GM12878 (cell line): ENCODE measurements around the gene SEMA3B. TPM values are rescaled to one million over a fixed set of nuclear protein-coding genes. Genes with fewer than 3 reads are reported as not detected.

Experiments
- ATAC-seq: fragments of 200-7000 bp; cut with Tn5 transposase; 3 replicates; pipeline ENCODE4 v1.9.1; 2020; ENCODE audit warnings: mild to moderate bottlenecking, moderate library complexity
- BruUV-seq: library from RNA; stranded (reverse); fragments of 400-500 nt; replicated peaks from 2 replicates; lab custom pipeline; 2021; lab: Mats Ljungman, UMichigan
- CTCF ChIA-PET: fragments of 300-600 bp; sonication (Branson Sonifier 250); formaldehyde crosslinking; extraction: SDS; loops from one replicate; lab custom pipeline; 2021; ENCODE audit warnings: inconsistent platforms; lab: Yijun Ruan, JAX
- POLR2A ChIA-PET: fragments of 350-600 bp; formaldehyde crosslinking; extraction: SDS; loops from one replicate; lab custom pipeline; 2021; ENCODE audit warnings: inconsistent platforms; lab: Charles Lee
- RAD21 ChIA-PET: fragments of 300-600 bp; sonication (Branson Sonifier 250); formaldehyde crosslinking; loops from one replicate; lab custom pipeline; 2023; ENCODE audit warnings: antibody characterized with exemption; ENCODE audit not compliant: unreplicated experiment; lab: Charles Lee
- SMC1A ChIA-PET: fragments of 300-600 bp; sonication (Branson Sonifier 250); formaldehyde crosslinking; loops from one replicate; lab custom pipeline; 2023; ENCODE audit not compliant: unreplicated experiment, uncharacterized antibody; lab: Charles Lee
- DNase-seq: peaks from one replicate; pipeline ENCODE4 v3.0.0-alpha.2; 2011; ENCODE audit warnings: low read depth, low spot score
- FAIRE-seq: peaks from 3 replicates; lab custom pipeline; 2011; peaks lifted over from hg19 to GRCh38; lab: Jason Lieb, UNC
- H2AFZ ChIP-seq: 2 replicates; pipeline ENCODE4 v1.6.0; 2011; ENCODE audit warnings: low read depth, low read length, control low read depth; ENCODE audit not compliant: control insufficient read depth
- H3K27ac ChIP-seq: 2 replicates; pipeline ENCODE4 v1.5.1; 2011; ENCODE audit warnings: control low read depth; ENCODE audit not compliant: control insufficient read depth, insufficient read depth
- H3K27me3 ChIP-seq, 2 experiments: replicated peaks in 1 of 2; 2 replicates each; pipeline versions ENCODE4 v1.6.0 to v1.6.1; 2011; ENCODE audit warnings: low read length in 1 of 2; ENCODE audit not compliant: control insufficient read depth in 2 of 2, insufficient read depth in 2 of 2
- H3K36me3 ChIP-seq, 2 experiments: 2 replicates each; pipeline ENCODE4 v1.5.1; 2011; ENCODE audit warnings: low read length in 1 of 2; ENCODE audit not compliant: control insufficient read depth in 2 of 2, insufficient read depth in 2 of 2
- H3K4me1 ChIP-seq: 2 replicates; pipeline ENCODE4 v1.6.1; 2011; ENCODE audit warnings: mild to moderate bottlenecking, low read length, moderate library complexity, mixed read lengths; ENCODE audit not compliant: control insufficient read depth, insufficient read depth
- H3K4me2 ChIP-seq: 2 replicates; pipeline ENCODE4 v1.6.0; 2011; ENCODE audit warnings: control low read depth; ENCODE audit not compliant: control insufficient read depth, insufficient read depth
- H3K4me3 ChIP-seq: fragments of 200-600 bp; sonication (generic); 2 replicates; pipeline ENCODE4 v1.5.1; 2016
- H3K79me2 ChIP-seq: 2 replicates; pipeline ENCODE4 v1.6.0; 2011; ENCODE audit warnings: low read length; ENCODE audit not compliant: control insufficient read depth, insufficient read depth
- H3K9ac ChIP-seq: 2 replicates; pipeline ENCODE4 v1.8.0; 2011; ENCODE audit warnings: low read length, control low read depth, mixed read lengths; ENCODE audit not compliant: control insufficient read depth, insufficient read depth
- H3K9me3 ChIP-seq: replicated peaks from 3 replicates; pipeline ENCODE4 v1.5.1; 2011; ENCODE audit warnings: mild to moderate bottlenecking, low read length; ENCODE audit not compliant: control insufficient read depth, insufficient read depth
- H4K20me1 ChIP-seq: 2 replicates; pipeline ENCODE4 v1.6.0; 2011; ENCODE audit not compliant: control insufficient read depth, insufficient read depth
- CBFB ChIP-seq: IDR thresholded peaks from 2 replicates; pipeline ENCODE4 v1.6.1; 2016; ENCODE audit warnings: antibody characterized with exemption, low read depth
- CBX5 ChIP-seq: sonication (generic); IDR thresholded peaks from 2 replicates; pipeline ENCODE4 v1.6.1; 2016; ENCODE audit warnings: low read depth, moderate library complexity, mild to moderate bottlenecking, inconsistent platforms
- CHD2 ChIP-seq: IDR thresholded peaks from 2 replicates; pipeline ENCODE4 v1.6.1; 2011; ENCODE audit warnings: low read depth, low read length, improper control_type of control experiment, borderline replicate concordance
- CREB1 ChIP-seq: IDR thresholded peaks from 2 replicates; pipeline ENCODE4 v1.6.1; 2012; ENCODE audit warnings: low read depth, mild to moderate bottlenecking, inconsistent platforms
- NRF1 ChIP-seq: conservative IDR thresholded peaks from 2 replicates; pipeline ENCODE4 v1.6.1; 2011; ENCODE audit warnings: mild to moderate bottlenecking, low read depth, low read length, improper control_type of control experiment
- PML ChIP-seq: IDR thresholded peaks from 2 replicates; pipeline ENCODE4 v1.6.1; 2012; ENCODE audit warnings: low read length, inconsistent platforms
- SUZ12 ChIP-seq: fragments of 200-600 bp; sonication (generic); IDR thresholded peaks from one replicate; pipeline ENCODE4 v1.6.1; 2018; ENCODE audit warnings: antibody characterized with exemption, mild to moderate bottlenecking; ENCODE audit not compliant: unreplicated experiment
- USF1 ChIP-seq: IDR thresholded peaks from 2 replicates; pipeline ENCODE4 v1.6.1; 2011; ENCODE audit warnings: borderline replicate concordance, low read depth, mild to moderate bottlenecking, moderate library complexity, mixed read lengths, low read length; ENCODE audit not compliant: insufficient read depth; ENCODE audit errors: extremely low read length
- WGBS: methylation state at CpG from one replicate; pipeline ENCODE4 v1.1.6; 2016; ENCODE audit warnings: low lambda C conversion rate; ENCODE audit not compliant: insufficient replicate concordance, insufficient coverage; ENCODE audit errors: missing lambda C conversion rate; 5-methylcytosine and 5-hydroxymethylcytosine counted together
- in situ Hi-C: fragments of 300-500 bp; cut with MboI; formaldehyde crosslinking; loops from 9 replicates; pipeline ENCODE4 v1.14.3; 2018; ENCODE audit warnings: mixed read lengths
- intact Hi-C: fragments of 100-400 bp; cut with micrococcal nuclease; formaldehyde crosslinking; loops from one replicate; pipeline ENCODE4 v1.14.2; 2022; ENCODE audit not compliant: unreplicated experiment
- polyA plus RNA-seq, 11 experiments: library from polyadenylated mRNA; depleted of rRNA in 4 of 11; unstranded in 6 of 11; stranded (reverse) in 5 of 11; fragments of >200 nt; fragmentation: Nextera tagmentation in 4 of 11; fragmentation: Illumina TruSeq in 1 of 11; extraction: Ambion mirVana in 4 of 11; extraction: Trizol in 1 of 11; gene quantifications; 1 replicate in 1 of 11; 2 replicates in 10 of 11; pipeline versions ENCODE4 v1.2.1 to v1.2.3, GENCODE V29; 2011 to 2016; ENCODE audit warnings: inconsistent platforms in 2 of 11, missing spikeins in 2 of 11, low read depth in 1 of 11
- total RNA-seq, 4 experiments: library from RNA; depleted of rRNA in 3 of 4; stranded (reverse); fragments of >200 nt in 3 of 4; fragmentation: Illumina TruSeq in 1 of 4; extraction: Trizol in 1 of 4; gene quantifications; 2 replicates each; pipeline versions ENCODE4 v1.2.1 to v1.2.3, GENCODE V29; 2013 to 2021

Gene SEMA3B
- total and polyA plus RNA-seq, 10 of the 15 experiments (the other 5 are each of a cell fraction or from before 2014, with no cell fraction given): 0.06 to 0.59 (median 0.14) TPM; not detected in 2

GRCh38 chr3:50265571-50265970 lies 3.4 kb upstream of the SEMA3B start (continued):
- TF ChIP-seq USF1: no peak
- TF ChIP-seq, all 136 proteins: peak for 0

- no peak overlapping the region for H3K9ac ChIP-seq
- H3K36me3 ChIP-seq: no peaks in the 10 kb centered on the region
- H3K4me3 ChIP-seq: no peak overlapping the region
- H3K4me2 ChIP-seq: no peak overlapping the region
- intact Hi-C loops: no loop called here
- ChIA-PET POLR2A (no interaction called here), RAD21 (no interaction called here), CTCF (interaction anchor here (1.9 kb wide), 1 partner anchor 39 kb away, joined by 6 read pairs; no protein-coding TSS in a partner anchor), SMC1A (no interaction called here)
- H4K20me1 ChIP-seq: no peaks in the 10 kb centered on the region
- no peaks in the 10 kb centered on the region for H3K9me3 ChIP-seq
- no peak overlapping the region for H3K27ac ChIP-seq
- TF ChIP-seq CBX5: no peak
- no peak for TF ChIP-seq PML
- no peak for TF ChIP-seq CREB1
- no peak for TF ChIP-seq CHD2
- TF ChIP-seq SUZ12: no peak
- no peak for TF ChIP-seq NRF1
- TF ChIP-seq CBFB: no peak
- in situ Hi-C loops: no loop called here
- no TSS peak for BruUV-seq
- no peak for ATAC-seq
- H3K27me3 ChIP-seq: peaks cover 0 to 4% of the 10 kb centered on the region in 2 experiments; a peak in 1 of 4 replicates
- no peak for DNase-seq
- no peak for FAIRE-seq
- H3K79me2 ChIP-seq: no peaks in the 10 kb centered on the region
- no peak overlapping the region for H2AFZ ChIP-seq
- 36% methylated on average over 6 of the region's 6 CpGs for WGBS
- peaks cover 1% of the 10 kb centered on the region for H3K4me1 ChIP-seq
Measured at GRCh38 chr3:50266017-50266416, 2.9 kb upstream of the SEMA3B start.
